Ovary (tissue), 3 donors: Measurements from ENCODE around the gene ST3GAL3.

Source experiments
- POLR2A ChIP-seq: fragments of 450-650 bp; IDR thresholded peaks from one replicate; pipeline ENCODE4 v1.6.1; 2017; ENCODE audit warnings: antibody characterized with exemption, mild to moderate bottlenecking, moderate library complexity
- TF ChIP-seq, protein P1 (sequence below), 3 donors: fragments of 450-650 bp in 2 of 3; fragments of 200-600 bp in 1 of 3; IDR thresholded peaks; one replicate each; pipeline versions ENCODE4 v1.5.1 to v1.8.0; 2016 to 2022; ENCODE audit warnings: antibody characterized with exemption in 3 of 3, mild to moderate bottlenecking in 1 of 3
- donor health status: DM: no; HTN: no; CAD: no.

DNA sequence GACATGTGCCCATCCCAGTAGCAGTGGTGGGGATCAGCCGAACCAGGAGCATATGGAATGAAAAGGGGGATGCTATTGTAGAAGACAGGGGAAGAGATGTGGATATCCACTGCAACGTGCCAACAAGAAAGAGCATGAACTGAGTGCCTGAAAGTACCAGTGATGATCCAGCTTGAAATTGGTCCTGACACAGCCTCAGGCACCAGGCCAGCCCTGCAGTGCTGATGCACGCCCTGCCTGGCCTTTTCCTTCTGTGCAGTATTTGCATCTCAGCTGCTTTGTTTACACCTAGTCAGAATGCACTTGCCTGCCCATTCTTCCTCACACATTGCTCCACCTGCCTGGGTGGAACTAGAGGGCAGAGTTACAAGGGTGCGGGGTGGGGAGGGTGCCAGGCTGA lies 176.0 kb downstream of the ST3GAL3 start:
- TF ChIP-seq, protein P1, sequence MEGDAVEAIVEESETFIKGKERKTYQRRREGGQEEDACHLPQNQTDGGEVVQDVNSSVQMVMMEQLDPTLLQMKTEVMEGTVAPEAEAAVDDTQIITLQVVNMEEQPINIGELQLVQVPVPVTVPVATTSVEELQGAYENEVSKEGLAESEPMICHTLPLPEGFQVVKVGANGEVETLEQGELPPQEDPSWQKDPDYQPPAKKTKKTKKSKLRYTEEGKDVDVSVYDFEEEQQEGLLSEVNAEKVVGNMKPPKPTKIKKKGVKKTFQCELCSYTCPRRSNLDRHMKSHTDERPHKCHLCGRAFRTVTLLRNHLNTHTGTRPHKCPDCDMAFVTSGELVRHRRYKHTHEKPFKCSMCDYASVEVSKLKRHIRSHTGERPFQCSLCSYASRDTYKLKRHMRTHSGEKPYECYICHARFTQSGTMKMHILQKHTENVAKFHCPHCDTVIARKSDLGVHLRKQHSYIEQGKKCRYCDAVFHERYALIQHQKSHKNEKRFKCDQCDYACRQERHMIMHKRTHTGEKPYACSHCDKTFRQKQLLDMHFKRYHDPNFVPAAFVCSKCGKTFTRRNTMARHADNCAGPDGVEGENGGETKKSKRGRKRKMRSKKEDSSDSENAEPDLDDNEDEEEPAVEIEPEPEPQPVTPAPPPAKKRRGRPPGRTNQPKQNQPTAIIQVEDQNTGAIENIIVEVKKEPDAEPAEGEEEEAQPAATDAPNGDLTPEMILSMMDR (IDR thresholded peaks at IDR 0.05), result no peak
- no peak for TF ChIP-seq POLR2A
